ENCODE results near the gene PSPH.
A peak's percentile ranks its signal among the peaks of the same experiment; 100 is the strongest.

Gene PSPH

DNA sequence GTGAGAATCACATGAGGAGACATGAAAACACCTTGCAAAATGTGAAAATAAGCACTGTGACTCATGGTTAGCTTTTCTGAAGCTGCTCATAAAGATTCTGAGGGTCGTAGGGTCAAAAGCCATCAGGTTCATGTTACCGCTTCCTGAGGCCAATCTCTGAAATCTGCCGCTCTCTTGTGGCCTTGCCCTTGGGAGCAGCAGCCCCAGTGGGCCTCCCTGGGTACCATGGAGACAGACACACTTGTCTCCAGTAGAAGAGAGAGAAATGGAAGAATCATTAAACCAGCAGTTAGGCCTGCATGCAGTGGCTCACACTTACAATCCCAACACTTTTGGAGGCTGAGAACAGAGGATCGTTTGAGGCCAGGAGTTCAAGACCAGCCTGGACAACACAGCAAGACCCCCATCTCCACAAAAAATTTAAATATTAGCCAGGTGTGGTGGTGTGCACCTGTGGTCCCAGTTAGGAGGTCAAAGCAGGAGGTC is 44.0 kb downstream of the PSPH start:
- no peak for DNase-seq (ENCODE audit: extremely low read depth in 1 of 2, low read depth in 1 of 2)

DNA sequence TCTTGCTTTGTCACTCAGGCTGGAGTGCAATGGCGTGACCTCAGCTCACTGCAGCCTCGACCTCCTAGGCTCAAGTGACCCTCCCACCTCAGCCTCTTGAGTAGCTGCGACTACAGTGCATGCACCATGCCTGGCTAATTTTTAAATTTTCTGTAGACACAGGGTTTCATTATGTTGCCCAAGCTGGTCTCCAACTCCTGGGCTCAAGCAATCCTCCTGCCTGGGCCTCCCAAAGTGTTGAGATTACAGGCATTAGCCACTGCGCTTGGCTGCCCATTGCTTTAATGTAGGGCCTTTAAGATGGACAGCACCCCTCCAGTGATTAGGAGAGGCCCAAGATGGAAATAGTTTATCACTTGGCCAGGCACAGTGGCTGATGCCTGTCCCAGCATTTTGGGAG is 47.5 kb downstream of the PSPH start:
- no peak for DNase-seq (ENCODE audit: extremely low read depth in 1 of 2, low read depth in 1 of 2)

DNA sequence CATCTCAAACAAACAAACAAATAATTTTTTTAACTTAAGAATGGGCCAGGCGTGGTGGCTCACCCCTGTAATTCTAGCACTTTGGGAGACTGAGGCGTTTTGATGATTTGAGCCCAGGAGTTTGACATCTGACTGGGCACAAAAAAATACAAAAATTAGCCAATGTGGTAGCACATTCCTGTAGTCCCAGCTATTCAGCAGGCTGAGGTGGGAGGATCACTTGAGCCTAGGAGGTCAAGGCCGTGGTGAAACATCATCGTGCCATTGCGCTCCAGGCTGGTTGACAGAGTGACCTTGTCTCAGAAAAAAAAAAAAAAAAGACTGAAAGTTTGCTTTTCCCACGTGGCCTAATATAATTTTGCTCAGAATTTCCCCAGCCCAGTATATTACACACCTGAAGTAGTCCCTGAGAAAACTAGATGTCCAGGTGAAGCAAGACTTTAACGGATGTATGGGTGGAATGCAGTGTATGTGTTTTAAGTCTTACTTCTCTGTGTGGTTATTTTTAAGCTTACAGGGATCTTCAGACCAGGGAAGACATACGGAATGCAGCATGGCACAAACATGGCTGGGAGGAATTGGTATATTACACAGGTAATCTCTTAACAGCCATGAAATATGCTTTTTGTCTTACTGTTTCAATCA is 54.3 kb downstream of the PSPH start:
- DNase-seq (ENCODE audit: extremely low read depth in 1 of 2, low read depth in 1 of 2), result no peak

DNA sequence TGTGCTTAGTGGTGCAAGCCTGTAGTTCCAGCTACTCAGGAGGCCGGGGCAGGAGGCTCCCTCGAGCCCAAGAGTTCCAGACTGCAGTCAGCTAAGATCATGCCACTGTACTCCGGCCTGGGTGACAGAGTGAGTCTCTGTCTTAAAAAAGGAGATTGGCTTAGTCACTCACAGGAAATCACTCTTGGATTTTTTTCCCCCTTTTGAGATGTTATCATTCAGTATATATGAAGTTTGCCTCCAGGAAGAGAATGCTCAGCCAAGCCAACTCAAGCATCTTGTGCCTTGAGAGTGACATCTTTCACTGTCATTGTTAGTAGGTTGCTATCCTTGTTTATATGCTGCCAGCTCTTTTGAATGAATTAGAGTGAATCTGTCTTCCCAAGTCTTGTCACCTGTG is 58.9 kb downstream of the PSPH start:
- DNase-seq (ENCODE audit: extremely low read depth in 1 of 2, low read depth in 1 of 2), result no peak

DNA sequence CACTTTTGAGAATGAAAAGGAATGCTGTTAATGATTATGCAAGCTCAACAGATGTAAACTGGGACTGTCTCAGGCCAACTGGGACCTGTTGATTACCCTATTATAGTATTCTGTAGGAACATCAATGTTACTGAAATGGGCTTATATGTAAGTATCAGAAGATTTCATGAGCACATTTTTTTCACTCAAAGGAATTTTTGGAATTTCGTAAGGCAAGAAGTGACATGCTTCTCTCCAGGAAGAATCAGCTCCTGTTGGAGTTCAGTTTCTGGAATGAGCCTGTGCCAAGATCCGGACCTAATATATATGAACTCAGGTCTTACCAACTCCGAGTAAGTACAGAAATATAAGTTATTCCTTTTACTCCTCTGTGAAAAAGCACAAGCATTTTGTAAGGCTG is 67.7 kb downstream of the PSPH start:
- DNase-seq (ENCODE audit: extremely low read depth in 1 of 2, low read depth in 1 of 2), result no peak

DNA sequence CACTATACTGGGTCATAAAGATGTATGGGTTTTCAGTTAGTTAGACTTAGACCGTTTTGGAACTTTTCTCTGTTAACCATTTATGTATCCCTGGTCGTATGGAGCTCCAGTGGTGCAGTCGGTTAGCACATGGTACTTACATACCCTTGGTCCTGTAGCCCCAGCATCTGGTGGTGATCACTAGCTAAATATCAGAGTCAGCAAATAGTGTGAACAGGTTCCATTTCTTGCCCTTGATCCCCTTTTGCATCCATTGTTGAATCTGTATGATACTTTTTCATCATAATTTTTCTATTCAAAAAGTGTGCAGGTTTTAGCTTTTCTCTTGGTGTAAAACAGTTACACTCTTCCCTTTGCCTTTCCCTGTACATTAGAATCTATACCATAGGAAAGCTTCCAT is 71.0 kb downstream of the PSPH start:
- no peak for DNase-seq (ENCODE audit: extremely low read depth in 1 of 2, low read depth in 1 of 2)

DNA sequence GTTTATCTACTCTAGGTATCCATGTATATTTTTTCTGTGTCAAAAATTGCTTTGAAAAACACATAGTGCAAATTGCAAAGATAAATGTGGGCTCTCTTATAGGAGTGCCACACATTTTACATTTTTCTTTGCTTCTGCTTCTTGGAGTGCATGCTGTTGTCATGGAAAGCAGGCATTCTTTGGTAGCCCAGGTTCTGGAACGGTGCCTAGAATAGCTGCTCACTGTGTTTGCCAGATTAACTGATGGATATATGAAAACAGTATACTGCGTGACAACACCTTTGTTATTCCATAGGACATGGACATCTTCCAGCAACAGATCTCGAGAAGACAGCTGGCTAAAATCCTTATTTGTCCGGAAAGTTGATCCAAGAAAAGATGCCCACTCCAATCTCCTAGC is 73.4 kb downstream of the PSPH start:
- DNase-seq (ENCODE audit: extremely low read depth in 1 of 2, low read depth in 1 of 2), result no peak

DNA sequence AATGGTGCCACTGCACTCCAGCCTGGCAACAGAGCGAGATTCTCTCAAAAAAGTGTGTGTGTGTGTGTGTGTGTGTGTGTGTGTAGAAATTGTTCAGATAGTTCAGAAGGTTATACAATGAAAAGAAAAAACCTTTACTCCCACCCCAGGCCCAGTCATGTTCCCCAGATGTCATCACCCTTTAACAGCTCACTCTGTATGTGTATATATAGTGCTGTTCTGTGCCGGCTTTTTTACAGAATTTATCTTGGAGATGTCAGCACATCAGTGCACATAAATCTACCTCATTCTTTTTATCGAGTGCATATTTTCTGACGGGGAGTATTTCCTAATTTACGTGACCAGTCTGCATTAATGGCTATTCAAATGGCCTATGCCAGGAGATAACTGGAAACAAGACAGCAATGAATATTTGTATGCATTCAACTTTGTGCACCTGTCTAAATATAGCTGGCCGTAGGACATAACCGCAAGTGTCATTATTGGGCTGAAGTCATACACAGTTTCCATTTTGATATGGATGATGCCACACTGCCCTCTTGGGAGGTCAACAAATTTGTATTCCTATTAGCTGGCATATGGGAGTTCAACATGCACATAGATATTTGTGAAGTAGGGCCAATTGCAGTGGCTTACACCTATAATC is 75.1 kb downstream of the PSPH start:
- no peak for DNase-seq (ENCODE audit: extremely low read depth in 1 of 2, low read depth in 1 of 2)

DNA sequence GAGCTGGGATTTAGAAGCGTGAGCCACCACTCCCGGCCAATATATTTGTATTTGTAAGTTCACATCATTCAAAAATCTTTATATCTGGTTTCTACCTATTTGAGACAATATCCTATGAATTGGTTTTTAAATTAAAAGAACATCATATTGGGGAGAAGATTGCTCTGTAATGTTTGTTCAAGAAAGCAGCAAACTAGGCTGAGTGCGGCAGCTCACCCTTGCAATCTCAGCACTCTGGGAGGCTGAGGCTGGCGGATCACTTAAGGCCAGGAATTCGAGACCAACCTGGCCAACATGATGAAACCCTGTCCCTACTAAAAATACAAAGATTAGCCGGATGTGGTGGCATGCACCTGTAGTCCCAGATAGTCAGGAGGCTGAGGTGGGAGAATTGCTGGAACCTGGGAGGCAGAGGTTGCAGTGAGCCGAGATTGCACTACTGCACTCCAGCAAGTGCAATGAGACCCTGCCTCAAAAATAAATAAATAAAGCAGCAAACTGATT is 77.4 kb downstream of the PSPH start:
- no peak for DNase-seq (ENCODE audit: extremely low read depth in 1 of 2, low read depth in 1 of 2)

DNA sequence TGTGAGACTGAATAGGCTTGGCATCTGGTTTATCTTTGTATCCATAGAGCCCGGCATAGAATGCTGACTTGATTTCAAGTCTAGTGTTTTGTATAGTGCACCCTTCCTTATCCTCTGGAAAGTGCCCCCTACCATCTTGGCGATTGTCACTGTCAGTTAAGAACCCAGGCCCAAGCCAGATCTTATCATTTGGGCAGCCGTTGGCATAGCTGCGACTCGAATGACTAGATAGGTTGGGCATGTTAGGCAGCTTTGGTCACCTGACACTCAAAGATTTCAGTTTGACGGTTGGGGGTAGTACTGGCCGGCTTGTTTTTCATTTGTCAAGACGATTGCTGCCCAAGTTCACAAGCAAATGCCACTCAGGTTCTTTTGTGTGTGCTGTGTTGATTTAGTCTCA is 80.3 kb downstream of the PSPH start:
- DNase-seq (ENCODE audit: extremely low read depth in 1 of 2, low read depth in 1 of 2), result no peak

DNA sequence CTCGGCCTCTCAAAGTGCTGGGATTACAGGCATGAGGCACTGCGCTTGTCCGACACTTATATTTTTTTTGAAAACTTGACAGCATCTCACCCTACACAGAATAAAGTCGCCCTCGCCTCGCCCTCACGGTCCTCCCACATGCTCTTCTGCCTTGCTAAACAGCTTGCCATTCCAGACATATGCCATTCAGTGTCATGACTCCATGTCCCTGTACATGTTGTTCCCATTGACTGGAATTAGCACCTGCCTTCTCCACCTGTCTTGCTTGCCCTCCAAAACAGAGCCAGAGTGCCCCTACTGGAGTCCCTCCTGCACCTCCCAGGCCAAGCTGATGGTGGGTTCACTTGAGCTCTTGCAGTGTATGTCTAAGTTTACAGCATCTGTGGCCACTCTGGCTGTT is 80.7 kb downstream of the PSPH start:
- DNase-seq (ENCODE audit: extremely low read depth in 1 of 2, low read depth in 1 of 2), result no peak

DNA sequence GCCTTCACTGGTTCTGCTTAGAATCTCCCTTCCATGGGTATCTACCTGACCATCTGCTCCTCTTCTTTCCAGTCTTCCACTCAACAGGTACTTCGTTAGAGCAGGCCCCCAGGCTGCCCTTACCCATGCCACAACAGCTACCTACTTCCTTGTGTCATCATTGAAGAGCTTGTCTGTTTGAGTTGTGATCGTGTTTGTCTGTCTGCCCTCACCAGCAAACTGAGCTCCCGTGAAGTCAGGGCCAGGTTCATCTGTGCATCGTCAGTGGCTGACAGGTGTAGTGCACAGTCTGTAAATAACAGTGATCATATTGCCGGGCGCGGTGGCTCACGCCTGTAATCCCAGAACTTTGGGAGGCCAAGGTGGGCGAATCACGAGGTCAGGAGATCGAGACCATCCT is 81.9 kb downstream of the PSPH start:
- no peak for DNase-seq (ENCODE audit: extremely low read depth in 1 of 2, low read depth in 1 of 2)

DNA sequence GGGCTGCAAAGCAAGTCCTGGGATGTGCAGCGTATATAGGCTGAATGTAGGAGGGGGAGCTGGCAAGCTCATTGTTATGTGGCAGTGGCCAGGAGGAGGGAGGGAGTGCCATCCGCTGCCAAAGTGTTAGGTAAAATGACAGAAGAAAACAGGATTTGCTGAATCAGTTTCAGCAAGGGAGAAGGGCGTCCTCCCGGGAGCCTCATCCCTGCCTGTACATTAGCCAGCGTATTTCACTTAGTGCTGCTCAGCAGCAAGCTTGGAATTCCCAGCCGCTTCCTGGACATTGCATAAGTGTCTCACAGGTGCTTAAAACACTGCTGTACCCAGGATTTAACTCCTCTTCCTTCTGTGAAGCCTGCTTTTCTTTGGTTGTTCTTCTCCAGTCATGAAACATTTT is 84.4 kb downstream of the PSPH start:
- no peak for DNase-seq (ENCODE audit: extremely low read depth in 1 of 2, low read depth in 1 of 2)

DNA sequence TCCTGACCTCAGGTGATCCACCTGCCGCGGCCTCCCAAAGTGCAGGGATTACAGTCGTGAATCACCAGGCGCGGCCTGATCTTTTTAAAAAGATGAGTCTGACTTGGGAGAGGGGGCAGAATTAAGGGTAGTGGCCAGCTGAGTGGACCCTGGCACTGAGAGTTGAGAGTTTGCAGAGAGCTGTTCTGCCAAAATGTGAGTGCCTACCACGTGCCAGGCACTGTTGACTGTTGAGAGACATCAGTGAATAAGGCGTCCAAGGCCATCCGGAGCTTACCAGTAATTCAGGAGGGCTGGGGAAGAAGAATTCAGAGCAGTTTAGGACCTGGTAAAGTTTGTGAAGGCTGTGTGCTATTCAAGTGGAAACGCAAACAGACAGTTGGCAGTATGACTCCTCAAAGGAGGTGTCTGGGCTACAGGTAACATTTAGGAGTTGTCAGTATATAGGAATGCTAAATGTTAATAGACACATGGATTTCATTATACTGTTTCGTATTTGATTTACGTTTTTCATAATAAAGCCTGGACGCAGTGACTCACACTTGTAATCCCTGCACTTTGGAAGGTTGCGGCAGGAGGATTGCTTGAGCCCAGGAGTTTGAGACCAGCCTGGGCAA is 85.3 kb downstream of the PSPH start:
- no peak for DNase-seq (ENCODE audit: extremely low read depth in 1 of 2, low read depth in 1 of 2)

DNA sequence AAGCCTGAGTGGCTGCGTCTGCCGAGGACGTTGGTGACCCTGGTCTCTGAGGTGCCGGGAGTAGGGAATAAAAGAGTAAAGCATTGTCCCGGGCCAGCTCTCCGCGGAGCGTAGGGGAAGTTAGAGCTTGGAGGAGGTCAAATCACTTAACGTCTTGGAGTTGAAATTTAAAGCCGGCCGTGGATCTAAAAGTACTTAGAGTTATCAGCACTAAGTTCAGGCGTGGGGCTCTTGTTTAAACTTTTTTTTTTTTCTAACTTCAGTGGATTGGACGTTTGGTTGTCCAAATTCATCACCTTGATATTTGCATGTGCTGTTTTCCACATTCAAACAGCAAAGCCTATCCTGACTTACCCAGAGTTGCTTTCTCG is 86.2 kb downstream of the PSPH start:
- DNase-seq (ENCODE audit: extremely low read depth in 1 of 2, low read depth in 1 of 2), result no peak

DNA sequence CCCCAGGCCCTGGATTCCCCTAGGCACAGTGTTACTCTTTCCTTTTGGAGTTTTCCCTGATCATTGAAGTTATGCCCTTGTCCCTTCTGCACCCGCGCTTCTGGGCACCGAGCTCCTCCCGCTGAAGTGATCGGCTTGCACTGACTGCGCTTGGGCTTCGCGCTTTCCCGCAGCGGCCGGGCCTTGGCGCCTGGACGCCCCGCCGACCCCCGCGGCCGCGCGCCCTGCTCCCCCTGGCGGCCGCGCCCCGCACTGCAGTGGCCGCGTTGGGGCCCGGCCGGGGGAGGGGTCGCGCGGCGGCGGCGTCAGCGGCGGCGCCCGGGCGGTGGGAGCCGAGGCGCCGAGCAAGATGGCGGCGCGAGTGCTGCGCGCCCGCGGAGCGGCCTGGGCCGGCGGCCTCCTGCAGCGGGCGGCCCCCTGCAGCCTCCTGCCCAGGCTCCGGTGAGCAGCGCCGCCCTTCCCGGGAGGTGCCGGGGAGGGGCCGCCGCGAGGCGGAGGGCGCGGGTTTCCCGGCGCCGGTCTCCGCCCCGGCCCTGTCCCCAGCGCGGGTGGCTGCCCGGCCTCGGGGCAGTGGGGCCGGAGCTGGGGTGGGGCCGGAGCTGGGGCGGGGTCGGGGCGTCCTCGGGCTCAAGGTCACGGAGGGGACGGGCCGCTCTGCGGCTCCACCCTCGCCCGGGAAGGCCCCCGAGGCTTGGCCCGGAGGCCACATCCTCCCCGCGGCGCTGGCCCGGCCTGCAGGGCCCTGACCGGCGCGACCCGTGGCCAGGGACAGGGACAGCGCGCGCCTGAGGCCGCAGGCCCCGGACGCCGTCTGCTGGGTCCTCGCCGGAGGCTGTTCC is 86.8 kb downstream of the PSPH start, which contains the start of gene NIPSNAP2:
NIPSNAP2 (plus strand) TSS at position 325 of the 839 bp plus-strand sequence; CDS start at position 350, 25 bp downstream.
- DNase-seq (ENCODE audit: extremely low read depth in 1 of 2, low read depth in 1 of 2), result peak; percentile 23 to 36

DNA sequence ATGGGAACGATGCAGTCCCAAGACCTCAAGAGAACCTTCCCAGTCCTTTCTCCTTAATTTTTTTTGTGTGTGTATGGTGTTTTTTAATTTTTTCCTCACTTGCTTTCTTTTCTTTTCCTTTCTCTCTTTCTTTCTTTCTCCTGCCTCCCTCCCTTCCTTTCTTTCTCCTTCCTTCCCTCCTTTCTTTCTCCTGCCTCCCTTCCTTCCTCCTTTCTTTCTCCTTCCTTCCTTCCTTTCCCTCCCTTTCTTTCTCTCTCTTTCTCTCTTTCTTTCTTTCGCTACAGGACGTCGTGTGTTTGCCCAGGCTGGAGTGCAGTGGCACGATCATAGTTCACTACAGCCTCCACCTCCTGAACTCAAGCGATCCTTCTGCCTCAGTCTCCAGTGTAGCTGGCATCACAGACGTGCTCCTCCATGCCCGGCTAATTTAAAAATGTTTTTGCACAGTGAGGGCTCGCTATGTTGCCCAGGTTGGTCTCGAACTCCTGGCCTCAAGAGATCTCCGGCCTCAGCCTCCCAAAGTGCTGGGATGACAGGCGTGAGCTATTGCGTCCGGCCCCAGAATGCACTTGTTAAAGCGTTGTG is 87.6 kb downstream of the PSPH start:
- DNase-seq (ENCODE audit: extremely low read depth in 1 of 2, low read depth in 1 of 2), result no peak

DNA sequence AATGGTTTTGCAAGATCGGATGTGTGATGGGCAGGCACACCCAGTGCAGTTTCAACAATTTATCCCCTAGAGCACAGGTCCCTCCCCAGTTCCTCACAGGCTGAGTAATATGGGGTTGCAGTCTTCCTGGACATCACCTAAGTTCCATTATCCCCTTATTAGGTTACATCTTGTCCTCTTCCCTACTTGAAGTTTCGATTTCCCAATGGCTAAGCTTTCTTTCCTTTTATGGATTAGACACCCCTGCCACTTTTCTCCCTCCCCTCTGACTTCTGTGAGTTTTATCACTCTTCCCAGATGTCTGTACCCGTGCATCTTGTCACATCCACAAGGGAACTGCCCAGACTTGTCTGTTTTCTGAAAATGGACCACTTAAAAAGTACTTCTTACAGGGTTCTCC is 89.2 kb downstream of the PSPH start:
- DNase-seq (ENCODE audit: extremely low read depth in 1 of 2, low read depth in 1 of 2), result no peak

All from stimulated activated CD8-positive, alpha-beta memory T cell treated with anti-CD3 and anti-CD28 coated beads, Interleukin-7, amount 100 ng/mL, for 48 hours (primary cell).